Panc1 (cell line): ENCODE results near the gene KCNG1. TPM values are rescaled to one million over a fixed set of nuclear protein-coding genes. Genes with fewer than 3 reads are reported as not detected.

Experiments
- ATAC-seq: fragments of 200-7000 bp; cut with Tn5 transposase; 2 replicates; pipeline ENCODE4 v1.9.1; 2020; ENCODE audit warnings: mild to moderate bottlenecking, moderate library complexity
- BruUV-seq: library from RNA; stranded (reverse); fragments of 400-500 nt; replicated peaks from 2 replicates; lab custom pipeline; 2021; lab: Mats Ljungman, UMichigan
- CTCF ChIA-PET: fragments of 300-600 bp; sonication (Branson Sonifier 250); formaldehyde crosslinking; loops from one replicate; lab custom pipeline; 2022; ENCODE audit warnings: antibody characterized with exemption; lab: Charles Lee
- POLR2A ChIA-PET: fragments of 300-600 bp; sonication (Branson Sonifier 250); formaldehyde crosslinking; loops from one replicate; lab custom pipeline; 2022; ENCODE audit warnings: antibody characterized with exemption; lab: Charles Lee
- DNase-seq: peaks from one replicate; pipeline ENCODE4 v3.0.0-alpha.2; 2010; ENCODE audit warnings: low read depth, low spot score
- H3K27ac ChIP-seq: 2 replicates; pipeline ENCODE4 v1.5.1; 2011; ENCODE audit warnings: mild to moderate bottlenecking, low read length, inconsistent platforms
- H3K27me3 ChIP-seq: fragments of 200-500 bp; sonication (Bioruptor generic); 2 replicates; pipeline ENCODE4 v1.6.0; 2014; ENCODE audit warnings: low read length, inconsistent platforms; ENCODE audit not compliant: control insufficient read depth, insufficient read depth
- H3K36me3 ChIP-seq: fragments of 200-500 bp; sonication (Bioruptor generic); 2 replicates; pipeline ENCODE4 v1.5.1; 2014; ENCODE audit warnings: inconsistent platforms, mild to moderate bottlenecking, low read length, moderate library complexity; ENCODE audit not compliant: control insufficient read depth, insufficient read depth
- H3K4me1 ChIP-seq: 2 replicates; pipeline ENCODE4 v1.5.1; 2011; ENCODE audit warnings: inconsistent platforms, mild to moderate bottlenecking, low read length, moderate library complexity; ENCODE audit not compliant: control insufficient read depth, insufficient read depth
- H3K4me3 ChIP-seq, 2 experiments: 2 replicates each; pipeline ENCODE4 v1.5.1; 2011 to 2012; ENCODE audit warnings: low read depth in 2 of 2, low read length in 2 of 2, mild to moderate bottlenecking in 2 of 2, inconsistent platforms in 1 of 2, moderate library complexity in 1 of 2
- H3K9me3 ChIP-seq: fragments of 200-500 bp; sonication (Bioruptor generic); 2 replicates; pipeline ENCODE4 v1.5.1; 2014; ENCODE audit warnings: low read depth, mild to moderate bottlenecking, inconsistent platforms, low read length, moderate library complexity; ENCODE audit not compliant: control insufficient read depth, insufficient read depth
- CTCF ChIP-seq: fragments of 450-650 bp; IDR thresholded peaks from 2 replicates; pipeline ENCODE4 v1.5.1; 2017; ENCODE audit warnings: mild to moderate bottlenecking
- POLR2AphosphoS5 ChIP-seq: IDR thresholded peaks from 2 replicates; pipeline ENCODE4 v1.6.1; 2012; ENCODE audit warnings: mild to moderate bottlenecking, low read depth, low read length, moderate library complexity
- REST ChIP-seq, 2 experiments: IDR thresholded peaks; 2 replicates each; pipeline ENCODE4 v1.6.1; 2011 to 2012; ENCODE audit warnings: low read depth in 2 of 2, control low read depth in 1 of 2, low read length in 1 of 2, mild to moderate bottlenecking in 1 of 2, moderate library complexity in 1 of 2; ENCODE audit not compliant: insufficient read depth in 1 of 2
- SIN3A ChIP-seq: IDR thresholded peaks from 2 replicates; pipeline ENCODE4 v1.6.1; 2012; ENCODE audit warnings: low read depth, mild to moderate bottlenecking, low read length, moderate library complexity, borderline replicate concordance; ENCODE audit not compliant: insufficient read depth
- TCF7L2 ChIP-seq: IDR thresholded peaks from 2 replicates; pipeline ENCODE4 v1.6.1; 2011; ENCODE audit warnings: mild to moderate bottlenecking, low read depth, low read length, inconsistent platforms
- in situ Hi-C: cut with HindIII; loops from 2 replicates; pipeline ENCODE4 v1.10.0; 2016; ENCODE audit warnings: low sequenced_read_pairs, low pct_unique_long_range_greater_than_20kb
- intact Hi-C: fragments of 100-400 bp; cut with micrococcal nuclease; formaldehyde crosslinking; loops from one replicate; pipeline ENCODE4 v1.10.0; 2022; ENCODE audit not compliant: unreplicated experiment
- total RNA-seq: library from RNA; stranded (reverse); gene quantifications from one replicate; pipeline ENCODE4 v1.2.1, GENCODE V29; 2021; ENCODE audit not compliant: unreplicated experiment

KCNG1 gene
- total RNA-seq, 1 experiment from 2014 or later, result 7.4 TPM

- 0 out of 2 replicates have a peak overlapping the region, but pooled peaks have one; percentile 48 for H3K27ac ChIP-seq
- H3K9me3 ChIP-seq, result no peaks in the 10 kb centered on the region
- TF ChIP-seq POLR2AphosphoS5, result no peak
- DNase-seq (no peak), ATAC-seq (peak; percentile 8)
- POLR2A ChIA-PET, result no interaction called here
- CTCF ChIA-PET, result no interaction called here
- peaks cover 6% of the 10 kb centered on the region; the same call in 1 of the 2 replicates for H3K36me3 ChIP-seq
- 0 out of 2 replicates have a peak, but pooled peaks cover 3% of the 10 kb centered on the region for H3K4me1 ChIP-seq
- peak overlapping the region; percentile 50 to 57 for H3K4me3 ChIP-seq
- intact Hi-C loops (no loop called here), in situ Hi-C loops (no loop called here)
- H3K27me3 ChIP-seq, result peaks cover 6% of the 10 kb centered on the region; the same call in 1 of the 2 replicates
- BruUV-seq, result no TSS peak
These were observed 592 bp downstream of the KCNG1 start for GRCh38 chr20:51022227-51022802.

- no TSS peak for BruUV-seq
- intact Hi-C loops, result no loop called here
- no peak for ATAC-seq
- 0 out of 2 replicates have a peak, but pooled peaks cover 3% of the 10 kb centered on the region for H3K4me1 ChIP-seq
- CTCF ChIA-PET, result no interaction called here
- H3K4me3 ChIP-seq, result no peak overlapping the region
- H3K9me3 ChIP-seq, result no peaks in the 10 kb centered on the region
- no peak overlapping the region for H3K27ac ChIP-seq
- no peak for DNase-seq
- in situ Hi-C loops, result no loop called here
- peaks cover 6% of the 10 kb centered on the region; the same call in 1 of the 2 replicates for H3K36me3 ChIP-seq
- POLR2A ChIA-PET, result no interaction called here
- peaks cover 6% of the 10 kb centered on the region; the same call in 1 of the 2 replicates for H3K27me3 ChIP-seq
- TF ChIP-seq TCF7L2, result no peak
- TF ChIP-seq POLR2AphosphoS5, result no peak
- TF ChIP-seq SIN3A, result no peak
- TF ChIP-seq REST (IDR thresholded peaks at IDR 0.05; ENCODE audit: insufficient read depth in 1 of 2, low read depth in 2 of 2, low read length in 1 of 2), result no peak
- TF ChIP-seq CTCF, result no peak
These were observed 1.6 kb downstream of the KCNG1 start for GRCh38 chr20:51021067-51022025.
